ENCODE results near the gene BAHCC1.

DNA sequence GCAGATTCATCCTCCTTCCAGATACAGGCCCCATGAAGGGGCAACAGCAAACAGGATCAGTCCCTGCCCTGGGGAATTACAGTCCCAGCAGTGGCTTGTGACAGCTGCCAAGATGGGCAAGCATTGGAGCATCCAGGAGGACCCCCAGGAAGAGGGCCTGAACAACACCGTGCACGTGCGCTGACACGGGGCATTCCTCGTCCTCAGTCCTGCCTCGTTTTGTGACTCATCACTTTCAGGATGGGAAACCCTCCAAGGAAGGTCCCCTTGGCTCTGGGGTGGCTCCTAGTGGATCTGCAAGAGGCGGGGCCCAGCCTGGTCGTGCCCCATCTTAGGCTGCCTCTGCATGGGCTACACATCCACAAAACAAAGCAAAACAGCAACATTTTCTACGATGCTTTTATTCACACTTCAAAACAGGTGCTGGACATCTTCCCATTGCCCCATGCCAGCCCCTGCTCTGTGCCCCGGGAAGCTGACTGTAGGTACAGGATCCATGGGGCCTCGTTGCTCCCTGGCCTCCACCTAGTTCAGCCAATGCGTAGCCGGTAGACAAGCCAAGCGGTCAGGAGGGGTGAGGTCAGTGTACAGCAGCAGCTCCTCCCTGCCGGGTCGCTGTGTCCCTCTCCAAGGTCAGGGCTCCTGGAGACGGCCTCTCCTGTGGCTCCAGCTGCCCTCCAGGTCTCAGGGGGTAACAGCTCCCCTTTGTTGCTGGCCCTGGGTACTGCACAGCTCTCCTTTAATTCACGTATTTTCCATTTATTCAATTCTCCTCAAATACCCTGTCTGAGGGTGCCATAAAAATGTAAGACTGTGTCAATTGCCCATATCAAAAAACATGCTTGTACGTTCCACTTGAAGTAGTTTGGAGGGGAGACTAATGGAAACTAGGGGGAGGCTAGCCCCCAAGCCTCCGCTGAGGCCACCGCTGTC lies 85.1 kb downstream of the BAHCC1 start:
- TF ChIP-seq POLR2A (IDR thresholded peaks at IDR 0.05; ENCODE audit: low read length) (no peak), GATA1 (IDR thresholded peaks at IDR 0.05; ENCODE audit: low read depth, low read length) (no peak)
